ENCODE measurements around the gene ALDH1A3.

- no peak for TF ChIP-seq FOS (IDR thresholded peaks at IDR 0.05; ENCODE audit: low read depth, low read length)
- TF ChIP-seq NFE2L2 (IDR thresholded peaks at IDR 0.05; ENCODE audit: low read depth, low read length): no peak
- no peak for TF ChIP-seq CTCF (conservative IDR thresholded peaks at IDR 0.05; ENCODE audit: low read depth, low read length)
Measured at GRCh38 chr15:100858294-100858693, 21.3 kb upstream of the ALDH1A3 start.

Data from IMR-90 (cell line).